Panc1 (cell line): ENCODE results near the gene PCDH17. TPM values are rescaled to one million over a fixed set of nuclear protein-coding genes. Genes with fewer than 3 reads are reported as not detected.

ENCODE experiments used
- ATAC-seq: fragments of 200-7000 bp; cut with Tn5 transposase; 2 replicates; pipeline ENCODE4 v1.9.1; 2020; ENCODE audit warnings: mild to moderate bottlenecking, moderate library complexity
- BruUV-seq: library from RNA; stranded (reverse); fragments of 400-500 nt; replicated peaks from 2 replicates; lab custom pipeline; 2021; lab: Mats Ljungman, UMichigan
- CTCF ChIA-PET: fragments of 300-600 bp; sonication (Branson Sonifier 250); formaldehyde crosslinking; loops from one replicate; lab custom pipeline; 2022; ENCODE audit warnings: antibody characterized with exemption; lab: Charles Lee
- POLR2A ChIA-PET: fragments of 300-600 bp; sonication (Branson Sonifier 250); formaldehyde crosslinking; loops from one replicate; lab custom pipeline; 2022; ENCODE audit warnings: antibody characterized with exemption; lab: Charles Lee
- DNase-seq: peaks from one replicate; pipeline ENCODE4 v3.0.0-alpha.2; 2010; ENCODE audit warnings: low read depth, low spot score
- H3K27ac ChIP-seq: 2 replicates; pipeline ENCODE4 v1.5.1; 2011; ENCODE audit warnings: mild to moderate bottlenecking, low read length, inconsistent platforms
- H3K27me3 ChIP-seq: fragments of 200-500 bp; sonication (Bioruptor generic); 2 replicates; pipeline ENCODE4 v1.6.0; 2014; ENCODE audit warnings: low read length, inconsistent platforms; ENCODE audit not compliant: control insufficient read depth, insufficient read depth
- H3K36me3 ChIP-seq: fragments of 200-500 bp; sonication (Bioruptor generic); 2 replicates; pipeline ENCODE4 v1.5.1; 2014; ENCODE audit warnings: inconsistent platforms, mild to moderate bottlenecking, low read length, moderate library complexity; ENCODE audit not compliant: control insufficient read depth, insufficient read depth
- H3K4me1 ChIP-seq: 2 replicates; pipeline ENCODE4 v1.5.1; 2011; ENCODE audit warnings: inconsistent platforms, mild to moderate bottlenecking, low read length, moderate library complexity; ENCODE audit not compliant: control insufficient read depth, insufficient read depth
- H3K4me3 ChIP-seq, 2 experiments: 2 replicates each; pipeline ENCODE4 v1.5.1; 2011 to 2012; ENCODE audit warnings: low read depth in 2 of 2, low read length in 2 of 2, mild to moderate bottlenecking in 2 of 2, inconsistent platforms in 1 of 2, moderate library complexity in 1 of 2
- H3K9me3 ChIP-seq: fragments of 200-500 bp; sonication (Bioruptor generic); 2 replicates; pipeline ENCODE4 v1.5.1; 2014; ENCODE audit warnings: low read depth, mild to moderate bottlenecking, inconsistent platforms, low read length, moderate library complexity; ENCODE audit not compliant: control insufficient read depth, insufficient read depth
- CTCF ChIP-seq: fragments of 450-650 bp; IDR thresholded peaks from 2 replicates; pipeline ENCODE4 v1.5.1; 2017; ENCODE audit warnings: mild to moderate bottlenecking
- POLR2AphosphoS5 ChIP-seq: IDR thresholded peaks from 2 replicates; pipeline ENCODE4 v1.6.1; 2012; ENCODE audit warnings: mild to moderate bottlenecking, low read depth, low read length, moderate library complexity
- SIN3A ChIP-seq: IDR thresholded peaks from 2 replicates; pipeline ENCODE4 v1.6.1; 2012; ENCODE audit warnings: low read depth, mild to moderate bottlenecking, low read length, moderate library complexity, borderline replicate concordance; ENCODE audit not compliant: insufficient read depth
- TCF7L2 ChIP-seq: IDR thresholded peaks from 2 replicates; pipeline ENCODE4 v1.6.1; 2011; ENCODE audit warnings: mild to moderate bottlenecking, low read depth, low read length, inconsistent platforms
- in situ Hi-C: cut with HindIII; loops from 2 replicates; pipeline ENCODE4 v1.10.0; 2016; ENCODE audit warnings: low sequenced_read_pairs, low pct_unique_long_range_greater_than_20kb
- intact Hi-C: fragments of 100-400 bp; cut with micrococcal nuclease; formaldehyde crosslinking; loops from one replicate; pipeline ENCODE4 v1.10.0; 2022; ENCODE audit not compliant: unreplicated experiment
- total RNA-seq: library from RNA; stranded (reverse); gene quantifications from one replicate; pipeline ENCODE4 v1.2.1, GENCODE V29; 2021; ENCODE audit not compliant: unreplicated experiment
- TF ChIP-seq, protein P1 (sequence below), 2 experiments: IDR thresholded peaks; 2 replicates each; pipeline ENCODE4 v1.6.1; 2011 to 2012; ENCODE audit warnings: low read depth in 2 of 2, control low read depth in 1 of 2, low read length in 1 of 2, mild to moderate bottlenecking in 1 of 2, moderate library complexity in 1 of 2; ENCODE audit not compliant: insufficient read depth in 1 of 2

The PCDH17 gene
- total RNA-seq, 1 experiment from 2014 or later, result 0.26 TPM

DNA sequence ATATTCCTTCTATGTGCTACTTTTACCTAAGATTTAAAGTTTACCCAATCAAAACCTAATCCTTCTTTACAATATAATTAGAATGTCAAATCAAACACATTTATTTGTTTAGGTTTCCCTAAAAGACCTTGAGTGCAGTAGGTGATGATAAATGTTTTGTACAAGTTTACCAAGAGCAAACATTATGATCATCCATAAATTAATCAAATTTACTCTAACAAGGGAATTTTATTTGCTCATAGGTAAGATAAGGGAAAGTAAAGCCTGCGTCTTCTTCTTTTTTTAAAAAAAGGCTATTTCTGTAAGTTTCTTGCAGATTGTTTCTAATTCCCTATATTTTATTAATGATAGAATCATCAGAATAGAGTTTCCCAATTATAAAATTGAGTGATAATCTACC lies 48.0 kb upstream of the PCDH17 start:
- H3K27me3 ChIP-seq, result no peaks in the 10 kb centered on the region
- POLR2A ChIA-PET, result no interaction called here
- TF ChIP-seq POLR2AphosphoS5 (no peak), TCF7L2 (no peak), SIN3A (no peak), CTCF (no peak)
- TF ChIP-seq, protein P1, sequence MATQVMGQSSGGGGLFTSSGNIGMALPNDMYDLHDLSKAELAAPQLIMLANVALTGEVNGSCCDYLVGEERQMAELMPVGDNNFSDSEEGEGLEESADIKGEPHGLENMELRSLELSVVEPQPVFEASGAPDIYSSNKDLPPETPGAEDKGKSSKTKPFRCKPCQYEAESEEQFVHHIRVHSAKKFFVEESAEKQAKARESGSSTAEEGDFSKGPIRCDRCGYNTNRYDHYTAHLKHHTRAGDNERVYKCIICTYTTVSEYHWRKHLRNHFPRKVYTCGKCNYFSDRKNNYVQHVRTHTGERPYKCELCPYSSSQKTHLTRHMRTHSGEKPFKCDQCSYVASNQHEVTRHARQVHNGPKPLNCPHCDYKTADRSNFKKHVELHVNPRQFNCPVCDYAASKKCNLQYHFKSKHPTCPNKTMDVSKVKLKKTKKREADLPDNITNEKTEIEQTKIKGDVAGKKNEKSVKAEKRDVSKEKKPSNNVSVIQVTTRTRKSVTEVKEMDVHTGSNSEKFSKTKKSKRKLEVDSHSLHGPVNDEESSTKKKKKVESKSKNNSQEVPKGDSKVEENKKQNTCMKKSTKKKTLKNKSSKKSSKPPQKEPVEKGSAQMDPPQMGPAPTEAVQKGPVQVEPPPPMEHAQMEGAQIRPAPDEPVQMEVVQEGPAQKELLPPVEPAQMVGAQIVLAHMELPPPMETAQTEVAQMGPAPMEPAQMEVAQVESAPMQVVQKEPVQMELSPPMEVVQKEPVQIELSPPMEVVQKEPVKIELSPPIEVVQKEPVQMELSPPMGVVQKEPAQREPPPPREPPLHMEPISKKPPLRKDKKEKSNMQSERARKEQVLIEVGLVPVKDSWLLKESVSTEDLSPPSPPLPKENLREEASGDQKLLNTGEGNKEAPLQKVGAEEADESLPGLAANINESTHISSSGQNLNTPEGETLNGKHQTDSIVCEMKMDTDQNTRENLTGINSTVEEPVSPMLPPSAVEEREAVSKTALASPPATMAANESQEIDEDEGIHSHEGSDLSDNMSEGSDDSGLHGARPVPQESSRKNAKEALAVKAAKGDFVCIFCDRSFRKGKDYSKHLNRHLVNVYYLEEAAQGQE (IDR thresholded peaks at IDR 0.05; ENCODE audit: insufficient read depth in 1 of 2, low read depth in 2 of 2, low read length in 1 of 2), result no peak
- CTCF ChIA-PET, result no interaction called here
- in situ Hi-C loops, result no loop called here
- ATAC-seq (no peak), DNase-seq (no peak)
- no TSS peak for BruUV-seq
- no peaks in the 10 kb centered on the region for H3K9me3 ChIP-seq
- intact Hi-C loops, result no loop called here
- H3K36me3 ChIP-seq, result no peaks in the 10 kb centered on the region
- no peak overlapping the region for H3K27ac ChIP-seq
- H3K4me3 ChIP-seq, result no peak overlapping the region
- no peaks in the 10 kb centered on the region for H3K4me1 ChIP-seq

- no peak overlapping the region for H3K27ac ChIP-seq
- H3K27me3 ChIP-seq, result no peaks in the 10 kb centered on the region
- POLR2A ChIA-PET, result no interaction called here
- no peaks in the 10 kb centered on the region for H3K36me3 ChIP-seq
- in situ Hi-C loops, result no loop called here
- ATAC-seq (no peak), DNase-seq (no peak)
- TF ChIP-seq CTCF (no peak), POLR2AphosphoS5 (no peak), TCF7L2 (no peak), SIN3A (no peak)
- TF ChIP-seq, protein P1 (IDR thresholded peaks at IDR 0.05; ENCODE audit: insufficient read depth in 1 of 2, low read depth in 2 of 2, low read length in 1 of 2), result no peak
- no peak overlapping the region for H3K4me3 ChIP-seq
- intact Hi-C loops, result no loop called here
- no TSS peak for BruUV-seq
- H3K9me3 ChIP-seq, result no peaks in the 10 kb centered on the region
- no peaks in the 10 kb centered on the region for H3K4me1 ChIP-seq
- CTCF ChIA-PET, result no interaction called here
Observed at GRCh38 chr13:57588639-57589038, 42.9 kb upstream of the PCDH17 start.
